Ovary (tissue), 9 donors: ENCODE measurements around the gene SLCO3A1. TPM values are rescaled to one million over a fixed set of nuclear protein-coding genes. Genes with fewer than 3 reads are reported as not detected.

ENCODE experiments used
- DNase-seq, 5 donors: peaks; one replicate each; pipeline ENCODE4 v3.0.0-alpha.2; 2019 to 2020
- H3K27ac ChIP-seq, 2 donors: fragments of 200-600 bp; one replicate each; pipeline versions ENCODE4 v1.5.1 to v1.8.0; 2019 to 2022
- H3K27me3 ChIP-seq: fragments of 200-600 bp; one replicate; pipeline ENCODE4 v1.8.0; 2022
- H3K36me3 ChIP-seq: fragments of 200-600 bp; sonication (generic); one replicate; pipeline ENCODE4 v1.5.1; 2019
- H3K4me1 ChIP-seq: one replicate; pipeline ENCODE4 v1.8.1; 2013; ENCODE audit warnings: mild to moderate bottlenecking, moderate library complexity; ENCODE audit not compliant: insufficient read depth
- H3K4me3 ChIP-seq: fragments of 200-600 bp; sonication (generic); one replicate; pipeline ENCODE4 v1.5.1; 2017
- H3K9me3 ChIP-seq, 2 donors: fragments of 200-600 bp in 1 of 2; sonication (generic) in 1 of 2; one replicate each; pipeline versions ENCODE4 v1.5.1 to v1.8.1; 2013 to 2019; ENCODE audit warnings: mild to moderate bottlenecking in 1 of 2, moderate library complexity in 1 of 2
- EP300 ChIP-seq: sonication (generic); formaldehyde crosslinking; IDR thresholded peaks from one replicate; pipeline ENCODE4 v1.6.1; 2017; ENCODE audit warnings: antibody characterized with exemption
- POLR2A ChIP-seq: fragments of 450-650 bp; IDR thresholded peaks from one replicate; pipeline ENCODE4 v1.6.1; 2017; ENCODE audit warnings: antibody characterized with exemption, mild to moderate bottlenecking, moderate library complexity
- WGBS, 3 donors: extraction: QIAGEN DNeasy Blood & Tissue Kit in 1 of 3; methylation state at CpG; one replicate each; pipeline versions ENCODE4 v1.1.5 to v1.1.7; 2013 to 2017; 5-methylcytosine and 5-hydroxymethylcytosine counted together
- intact Hi-C, 4 donors: fragments of 100-400 bp; cut with DNase I; formaldehyde crosslinking; loops; one replicate each; pipeline versions ENCODE4 v1.11.0 to v1.15.1; 2022 to 2023
- polyA plus RNA-seq, 2 donors: library from polyadenylated mRNA; stranded (reverse); fragments of 200-250 nt in 1 of 2; fragments of 350-450 nt in 1 of 2; fragmentation: Illumina TruSeq in 1 of 2; extraction: RNeasy Lipid Tissue Mini Kit (QIAGEN cat#74804) in 1 of 2; gene quantifications; one replicate each; pipeline ENCODE4 v1.2.3, GENCODE V29; 2013 to 2014
- total RNA-seq, 7 donors: library from RNA; depleted of rRNA in 2 of 7; stranded (reverse); fragments of >200 nt in 2 of 7; fragmentation: NEBNext Ultra II Directional in 3 of 7; extraction: Animal tissue kit (Norgen Biotek cat#: 25700) in 3 of 7; gene quantifications; one replicate each; pipeline versions ENCODE4 v1.1.0 to v1.2.4, GENCODE V29; 2016 to 2023
- TF ChIP-seq, protein P1 (sequence below), 3 donors: fragments of 450-650 bp in 2 of 3; fragments of 200-600 bp in 1 of 3; IDR thresholded peaks; one replicate each; pipeline versions ENCODE4 v1.5.1 to v1.8.0; 2016 to 2022; ENCODE audit warnings: antibody characterized with exemption in 3 of 3, mild to moderate bottlenecking in 1 of 3
- donor health status: DM: no; HTN: no; CAD: no; lungs with moderate emphysema.
- donor health status: DM: no; HTN: no; CAD: no.
- donor health status: Bipolar disorder and iron deficiency.
- donor health status: DM: yes; HTN: yes; CAD: no.
- donor health status: DM: no; HTN: no; CAD: no.
- donor health status: DM: yes; HTN: yes; CAD: no.

The SLCO3A1 gene
- total and polyA plus RNA-seq, 9 donors: 5.0 to 20.0 (median 12.5) TPM

DNA sequence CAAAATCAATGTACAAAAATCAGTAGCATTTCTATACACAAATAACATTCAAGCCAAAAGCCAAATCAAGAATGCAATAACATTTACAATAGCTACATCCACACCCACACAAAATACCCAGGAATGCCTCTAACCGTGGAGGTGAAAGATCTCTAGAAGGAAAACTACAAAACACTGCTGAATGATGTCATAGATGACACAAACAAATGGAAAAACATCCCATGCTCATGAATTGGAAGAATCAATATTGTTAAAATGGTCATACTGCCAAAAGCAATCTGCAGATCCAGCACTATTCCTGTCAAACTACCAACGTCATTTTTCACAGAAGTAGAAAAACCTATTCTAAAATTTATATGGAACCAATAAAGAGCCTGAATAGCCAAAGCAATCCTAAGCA, 143.7 kb downstream of the SLCO3A1 start:
- 66 to 80% (median 68%) methylated on average over 2 of the region's 2 CpGs for WGBS, 3 donors
- no peaks in the 10 kb centered on the region for H3K4me1 ChIP-seq
- no peak for TF ChIP-seq POLR2A
- TF ChIP-seq, protein P1, sequence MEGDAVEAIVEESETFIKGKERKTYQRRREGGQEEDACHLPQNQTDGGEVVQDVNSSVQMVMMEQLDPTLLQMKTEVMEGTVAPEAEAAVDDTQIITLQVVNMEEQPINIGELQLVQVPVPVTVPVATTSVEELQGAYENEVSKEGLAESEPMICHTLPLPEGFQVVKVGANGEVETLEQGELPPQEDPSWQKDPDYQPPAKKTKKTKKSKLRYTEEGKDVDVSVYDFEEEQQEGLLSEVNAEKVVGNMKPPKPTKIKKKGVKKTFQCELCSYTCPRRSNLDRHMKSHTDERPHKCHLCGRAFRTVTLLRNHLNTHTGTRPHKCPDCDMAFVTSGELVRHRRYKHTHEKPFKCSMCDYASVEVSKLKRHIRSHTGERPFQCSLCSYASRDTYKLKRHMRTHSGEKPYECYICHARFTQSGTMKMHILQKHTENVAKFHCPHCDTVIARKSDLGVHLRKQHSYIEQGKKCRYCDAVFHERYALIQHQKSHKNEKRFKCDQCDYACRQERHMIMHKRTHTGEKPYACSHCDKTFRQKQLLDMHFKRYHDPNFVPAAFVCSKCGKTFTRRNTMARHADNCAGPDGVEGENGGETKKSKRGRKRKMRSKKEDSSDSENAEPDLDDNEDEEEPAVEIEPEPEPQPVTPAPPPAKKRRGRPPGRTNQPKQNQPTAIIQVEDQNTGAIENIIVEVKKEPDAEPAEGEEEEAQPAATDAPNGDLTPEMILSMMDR (IDR thresholded peaks at IDR 0.05): no peak
- TF ChIP-seq EP300: no peak
- H3K27me3 ChIP-seq: no peaks in the 10 kb centered on the region
- DNase-seq: no peak
- no peaks in the 10 kb centered on the region for H3K9me3 ChIP-seq
- intact Hi-C loops: no loop called here
- H3K4me3 ChIP-seq: no peak overlapping the region
- no peak overlapping the region for H3K27ac ChIP-seq
- H3K36me3 ChIP-seq: no peaks in the 10 kb centered on the region

DNA sequence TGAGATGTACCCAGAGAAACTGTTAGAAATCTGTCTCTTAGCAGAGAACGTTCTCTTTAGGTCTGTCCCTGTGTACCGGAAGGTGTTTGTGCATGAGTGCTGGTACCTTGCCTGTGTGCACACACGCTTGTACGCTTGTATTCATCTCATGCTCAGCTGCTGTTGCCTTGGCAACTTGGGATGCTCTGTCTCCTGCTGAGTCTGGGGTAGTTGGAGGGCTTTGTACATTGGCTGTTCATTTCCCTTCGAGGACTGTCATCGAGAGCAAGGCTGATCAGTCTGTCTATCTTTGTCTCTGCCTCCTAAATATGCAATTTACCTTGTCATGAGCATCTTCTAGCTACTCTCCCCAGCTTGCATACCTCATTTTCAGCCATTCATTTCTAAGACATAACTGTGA, 147.2 kb downstream of the SLCO3A1 start:
- intact Hi-C loops: no loop called here
- Histone ChIP-seq H3K4me1 (no peaks in the 10 kb centered on the region), H3K27me3 (no peaks in the 10 kb centered on the region), H3K36me3 (no peaks in the 10 kb centered on the region), H3K9me3 (no peaks in the 10 kb centered on the region), H3K27ac (no peak overlapping the region), H3K4me3 (no peak overlapping the region)
- no peak for DNase-seq
- no peak for TF ChIP-seq POLR2A
- TF ChIP-seq EP300: no peak
- TF ChIP-seq, protein P1 (IDR thresholded peaks at IDR 0.05): no peak
- WGBS, 3 donors: 68 to 76% (median 69%) methylated on average over 6 of the region's 6 CpGs

DNA sequence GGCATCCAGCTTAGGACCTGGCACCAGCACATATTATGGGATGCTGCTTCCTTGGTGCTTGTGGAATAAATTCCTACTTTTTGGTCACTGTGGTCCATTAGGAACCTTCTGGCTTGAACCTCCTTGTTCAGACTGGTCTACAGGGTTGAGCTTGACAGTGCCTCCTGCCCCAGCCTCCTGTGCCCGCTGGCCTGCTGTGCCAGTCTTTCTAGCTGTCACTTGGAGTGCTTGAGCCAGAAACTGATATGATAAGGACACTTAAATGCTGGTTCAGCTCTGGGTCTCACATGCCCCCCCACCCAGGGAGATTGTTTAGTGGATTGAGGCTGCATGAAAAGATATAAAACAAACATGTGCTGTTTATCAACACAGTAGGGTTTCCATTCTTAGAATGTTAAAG, 147.8 kb downstream of the SLCO3A1 start:
- no peak overlapping the region for H3K4me3 ChIP-seq
- H3K27me3 ChIP-seq: no peaks in the 10 kb centered on the region
- H3K9me3 ChIP-seq: no peaks in the 10 kb centered on the region
- no peaks in the 10 kb centered on the region for H3K36me3 ChIP-seq
- no peak for DNase-seq
- no peak overlapping the region for H3K27ac ChIP-seq
- H3K4me1 ChIP-seq: no peaks in the 10 kb centered on the region
- intact Hi-C loops: no loop called here
- WGBS, 3 donors: 88 to 100% (median 89%) methylated on average over 1 of the region's 1 CpG
- TF ChIP-seq EP300: no peak
- TF ChIP-seq, protein P1 (IDR thresholded peaks at IDR 0.05): no peak
- no peak for TF ChIP-seq POLR2A

DNA sequence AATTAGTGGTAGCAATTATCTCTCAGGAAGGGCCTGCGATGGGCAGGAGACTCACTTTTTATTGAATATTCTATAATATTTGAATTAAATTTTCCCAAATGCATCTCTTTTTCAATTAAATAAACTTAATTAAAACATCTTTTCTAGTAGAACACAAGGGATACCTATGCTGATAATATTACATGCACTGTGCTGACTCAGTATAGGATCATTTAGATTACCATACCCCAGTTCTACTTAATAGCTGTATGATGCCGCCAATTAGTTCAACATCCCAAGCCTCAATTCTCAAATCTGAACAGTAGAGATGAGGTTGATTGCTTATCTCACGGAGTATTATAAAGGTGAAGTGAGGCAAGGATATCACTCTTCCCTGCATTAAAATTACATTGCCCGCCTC, 149.2 kb downstream of the SLCO3A1 start:
- WGBS, 3 donors: 83 to 97% (median 85%) methylated on average over 4 of the region's 4 CpGs

More for the DNA sequence above, 149.2 kb downstream of the SLCO3A1 start:
- intact Hi-C loops: no loop called here
- H3K27me3 ChIP-seq: no peaks in the 10 kb centered on the region
- TF ChIP-seq, protein P1 (IDR thresholded peaks at IDR 0.05): no peak
- TF ChIP-seq POLR2A: no peak
- no peak for TF ChIP-seq EP300
- no peaks in the 10 kb centered on the region for H3K36me3 ChIP-seq
- H3K4me1 ChIP-seq: no peaks in the 10 kb centered on the region
- no peak for DNase-seq
- no peak overlapping the region for H3K27ac ChIP-seq
- no peaks in the 10 kb centered on the region for H3K9me3 ChIP-seq
- no peak overlapping the region for H3K4me3 ChIP-seq
